Measurements from ENCODE around the gene LOXL3. TPM values are rescaled to one million over a fixed set of nuclear protein-coding genes. Genes with fewer than 3 reads are reported as not detected.

The LOXL3 gene
- total RNA-seq, 4 donors from 2014 or later = 1.6 to 4.1 (median 3.0) TPM

GRCh38 chr2:74572178-74572925 lies 18.6 kb upstream of the LOXL3 start:
- H3K4me3 ChIP-seq = no peak overlapping the region
- H3K27ac ChIP-seq = no peak overlapping the region
- no peaks in the 10 kb centered on the region for H3K36me3 ChIP-seq
- H3K27me3 ChIP-seq = no peaks in the 10 kb centered on the region
- in situ Hi-C loops (cut with MboI; ENCODE audit: low pct_ligation_motif_present in 1 of 4, low pct_unique_long_range_greater_than_20kb in 1 of 4, low sequenced_read_pairs in 3 of 4) = no loop called here
- TF ChIP-seq, protein P1, sequence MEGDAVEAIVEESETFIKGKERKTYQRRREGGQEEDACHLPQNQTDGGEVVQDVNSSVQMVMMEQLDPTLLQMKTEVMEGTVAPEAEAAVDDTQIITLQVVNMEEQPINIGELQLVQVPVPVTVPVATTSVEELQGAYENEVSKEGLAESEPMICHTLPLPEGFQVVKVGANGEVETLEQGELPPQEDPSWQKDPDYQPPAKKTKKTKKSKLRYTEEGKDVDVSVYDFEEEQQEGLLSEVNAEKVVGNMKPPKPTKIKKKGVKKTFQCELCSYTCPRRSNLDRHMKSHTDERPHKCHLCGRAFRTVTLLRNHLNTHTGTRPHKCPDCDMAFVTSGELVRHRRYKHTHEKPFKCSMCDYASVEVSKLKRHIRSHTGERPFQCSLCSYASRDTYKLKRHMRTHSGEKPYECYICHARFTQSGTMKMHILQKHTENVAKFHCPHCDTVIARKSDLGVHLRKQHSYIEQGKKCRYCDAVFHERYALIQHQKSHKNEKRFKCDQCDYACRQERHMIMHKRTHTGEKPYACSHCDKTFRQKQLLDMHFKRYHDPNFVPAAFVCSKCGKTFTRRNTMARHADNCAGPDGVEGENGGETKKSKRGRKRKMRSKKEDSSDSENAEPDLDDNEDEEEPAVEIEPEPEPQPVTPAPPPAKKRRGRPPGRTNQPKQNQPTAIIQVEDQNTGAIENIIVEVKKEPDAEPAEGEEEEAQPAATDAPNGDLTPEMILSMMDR (IDR thresholded peaks at IDR 0.05) = no peak
- no peak for TF ChIP-seq POLR2A (IDR thresholded peaks at IDR 0.05)
- no peak for TF ChIP-seq EP300 (IDR thresholded peaks at IDR 0.05; ENCODE audit: low read depth)
- no peak for TF ChIP-seq POLR2AphosphoS5 (IDR thresholded peaks at IDR 0.05)
- WGBS, 2 donors (ENCODE audit: low coverage in 1 of 2) = 47% methylated on average over 3 of the region's 3 CpGs; no CpG with 5 or more reads in 1 of the 2 donors
- intact Hi-C loops (cut with DNase I; ENCODE audit: low total_unique reads) = no loop called here
- H3K4me1 ChIP-seq = peaks cover 0 to 5% (median 0%) of the 10 kb centered on the region in 4 donors
- no peaks in the 10 kb centered on the region for H3K9me3 ChIP-seq
- DNase-seq = no peak

GRCh38 chr2:74571058-74571457 lies 17.3 kb upstream of the LOXL3 start:
- Histone ChIP-seq H3K4me1 (peaks cover 0 to 5% (median 0%) of the 10 kb centered on the region in 4 donors), H3K4me3 (no peak overlapping the region), H3K27ac (no peak overlapping the region), H3K27me3 (no peaks in the 10 kb centered on the region), H3K9me3 (no peaks in the 10 kb centered on the region), H3K36me3 (no peaks in the 10 kb centered on the region)
- in situ Hi-C loops (cut with MboI; ENCODE audit: low pct_ligation_motif_present in 1 of 4, low pct_unique_long_range_greater_than_20kb in 1 of 4, low sequenced_read_pairs in 3 of 4) = no loop called here
- no peak for DNase-seq
- TF ChIP-seq, protein P1 (IDR thresholded peaks at IDR 0.05) = no peak
- TF ChIP-seq POLR2A (IDR thresholded peaks at IDR 0.05) (no peak), POLR2AphosphoS5 (IDR thresholded peaks at IDR 0.05) (no peak), EP300 (IDR thresholded peaks at IDR 0.05; ENCODE audit: low read depth) (no peak)
- intact Hi-C loops (cut with DNase I; ENCODE audit: low total_unique reads) = no loop called here
- WGBS, 2 donors (ENCODE audit: low coverage in 1 of 2) = 60 to 84% methylated on average over 1 of the region's 1 CpG

GRCh38 chr2:74569686-74570085 lies 15.9 kb upstream of the LOXL3 start:
- in situ Hi-C loops (cut with MboI; ENCODE audit: low pct_ligation_motif_present in 1 of 4, low pct_unique_long_range_greater_than_20kb in 1 of 4, low sequenced_read_pairs in 3 of 4) (no loop called here), intact Hi-C loops (cut with DNase I; ENCODE audit: low total_unique reads) (no loop called here)
- no peaks in the 10 kb centered on the region for H3K9me3 ChIP-seq
- no peaks in the 10 kb centered on the region for H3K27me3 ChIP-seq
- no peak overlapping the region for H3K27ac ChIP-seq
- H3K36me3 ChIP-seq = no peaks in the 10 kb centered on the region
- DNase-seq = no peak
- TF ChIP-seq EP300 (IDR thresholded peaks at IDR 0.05; ENCODE audit: low read depth) (no peak), POLR2AphosphoS5 (IDR thresholded peaks at IDR 0.05) (no peak), POLR2A (IDR thresholded peaks at IDR 0.05) (no peak)
- TF ChIP-seq, protein P1 (IDR thresholded peaks at IDR 0.05) = no peak
- H3K4me3 ChIP-seq = no peak overlapping the region
- WGBS, 2 donors (ENCODE audit: low coverage in 1 of 2) = 93% methylated on average over 1 of the region's 1 CpG; no CpG with 5 or more reads in 1 of the 2 donors
- H3K4me1 ChIP-seq = peaks cover 0 to 5% (median 0%) of the 10 kb centered on the region in 4 donors

- Histone ChIP-seq H3K27ac (no peak overlapping the region), H3K27me3 (no peaks in the 10 kb centered on the region), H3K9me3 (no peaks in the 10 kb centered on the region), H3K4me3 (no peak overlapping the region), H3K36me3 (no peaks in the 10 kb centered on the region), H3K4me1 (no peaks in the 10 kb centered on the region)
- intact Hi-C loops (cut with DNase I; ENCODE audit: low total_unique reads) (no loop called here), in situ Hi-C loops (cut with MboI; ENCODE audit: low pct_ligation_motif_present in 1 of 4, low pct_unique_long_range_greater_than_20kb in 1 of 4, low sequenced_read_pairs in 3 of 4) (no loop called here)
- TF ChIP-seq POLR2A (IDR thresholded peaks at IDR 0.05) (no peak), EP300 (IDR thresholded peaks at IDR 0.05; ENCODE audit: low read depth) (no peak), POLR2AphosphoS5 (IDR thresholded peaks at IDR 0.05) (no peak)
- TF ChIP-seq, protein P1 (IDR thresholded peaks at IDR 0.05) = no peak
- no peak for DNase-seq
- 57 to 81% methylated on average over 5 of the region's 5 CpGs for WGBS, 2 donors (ENCODE audit: low coverage in 1 of 2)
These were observed 14.1 kb upstream of the LOXL3 start for GRCh38 chr2:74567881-74568280.
